Naive thymus-derived CD8-positive, alpha-beta T cell (primary cell): ENCODE results near the gene KDM1A. TPM values are rescaled to one million over a fixed set of nuclear protein-coding genes. Genes with fewer than 3 reads are reported as not detected.
A peak's percentile ranks its signal among the peaks of the same experiment; 100 is the strongest.
"Not testable (repeated sequence)": the region's sequence is repeated elsewhere in the genome, so short reads cannot be mapped to it uniquely, and the experiment has no call there.

Source experiments
- ATAC-seq, 2 donors: fragments of 150-1000 bp; cut with Tn5 transposase in 1 of 2; sonication (Bioruptor Pico), chemical (Tn5 transposase) in 1 of 2; 1 replicate in 1 of 2; 2 replicates in 1 of 2; pipeline ENCODE4 v1.10.0; 2021; ENCODE audit warnings: mild to moderate bottlenecking in 2 of 2, moderate library complexity in 2 of 2
- POLR2A ChIA-PET: fragments of 350-600 bp; sonication (Branson Sonifier 250); formaldehyde crosslinking; loops from one replicate; lab custom pipeline; 2021; ENCODE audit warnings: antibody characterized with exemption; lab: Charles Lee
- DNase-seq, 10 donors: peaks; one replicate each; pipeline versions ENCODE4 v3.0.0 to v3.0.0-alpha.2; 2020 to 2022
- H3K27ac Mint-ChIP-seq, 10 donors: one replicate each; pipeline ENCODE4 v1.8.0; 2020 to 2022; ENCODE audit warnings: mild to moderate bottlenecking in 10 of 10, mixed read lengths in 10 of 10, moderate library complexity in 4 of 10, inconsistent platforms in 1 of 10
- H3K27me3 Mint-ChIP-seq, 5 donors: one replicate each; pipeline ENCODE4 v1.8.0; 2021 to 2022; ENCODE audit warnings: mixed read lengths in 5 of 5
- H3K36me3 Mint-ChIP-seq, 3 donors: one replicate each; pipeline ENCODE4 v1.8.0; 2020 to 2022; ENCODE audit warnings: mixed read lengths in 3 of 3, mild to moderate bottlenecking in 2 of 3, inconsistent platforms in 1 of 3
- H3K4me1 Mint-ChIP-seq, 4 donors: one replicate each; pipeline ENCODE4 v1.8.0; 2021 to 2022; ENCODE audit warnings: mixed read lengths in 4 of 4
- H3K4me3 Mint-ChIP-seq, 10 donors: one replicate each; pipeline ENCODE4 v1.8.0; 2020 to 2022; ENCODE audit warnings: mild to moderate bottlenecking in 10 of 10, mixed read lengths in 10 of 10, moderate library complexity in 6 of 10, inconsistent platforms in 1 of 10
- H3K9me3 Mint-ChIP-seq, 9 donors: one replicate each; pipeline ENCODE4 v1.8.0; 2020 to 2022; ENCODE audit warnings: mixed read lengths in 9 of 9, mild to moderate bottlenecking in 3 of 9, inconsistent platforms in 1 of 9, moderate library complexity in 1 of 9
- polyA plus RNA-seq, 3 donors: library from polyadenylated mRNA; unstranded; fragments of 300-500 nt; fragmentation: Illumina TruSeq; gene quantifications; one replicate each; pipeline ENCODE4 v1.2.3, GENCODE V29; 2021
- total RNA-seq, 8 experiments: library from RNA in 2 of 8; stranded (reverse) in 2 of 8; gene quantifications; one replicate each; pipeline ENCODE4 v1.2.3 and lab custom pipeline; 2021 to 2026

KDM1A gene
- 10 to 100 TPM; 60.9 TPM for total RNA-seq
- polyA plus RNA-seq: 10 to 100 TPM; 40.6 to 59.0 (median 48.6) TPM
- total RNA-seq (lab: John Stamatoyannopoulos, UW): 112 to 192 (median 142) reads per million in 6 experiments

DNA sequence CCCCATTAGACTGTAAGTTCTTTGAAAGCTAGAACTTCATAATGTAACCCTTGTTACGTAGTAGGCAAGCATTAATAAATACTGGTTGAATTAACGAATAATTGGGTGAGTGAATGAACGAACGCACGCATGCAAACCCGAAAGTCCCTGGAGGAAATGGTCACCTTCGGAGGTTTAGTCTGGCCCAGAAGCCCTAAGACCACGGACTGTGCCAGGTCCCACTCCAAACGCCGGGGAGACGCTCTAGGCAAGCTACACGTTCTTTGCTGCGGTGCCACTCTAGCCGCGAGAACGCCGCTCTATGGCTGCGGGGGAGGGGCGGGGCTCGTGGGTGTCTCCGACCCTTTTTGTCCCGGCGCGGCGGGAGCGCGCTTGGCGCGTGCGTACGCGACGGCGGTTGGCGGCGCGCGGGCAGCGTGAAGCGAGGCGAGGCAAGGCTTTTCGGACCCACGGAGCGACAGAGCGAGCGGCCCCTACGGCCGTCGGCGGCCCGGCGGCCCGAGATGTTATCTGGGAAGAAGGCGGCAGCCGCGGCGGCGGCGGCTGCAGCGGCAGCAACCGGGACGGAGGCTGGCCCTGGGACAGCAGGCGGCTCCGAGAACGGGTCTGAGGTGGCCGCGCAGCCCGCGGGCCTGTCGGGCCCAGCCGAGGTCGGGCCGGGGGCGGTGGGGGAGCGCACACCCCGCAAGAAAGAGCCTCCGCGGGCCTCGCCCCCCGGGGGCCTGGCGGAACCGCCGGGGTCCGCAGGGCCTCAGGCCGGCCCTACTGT lies at the start of gene KDM1A:
KDM1A (plus strand) TSS at position 375 of the 769 bp plus-strand sequence; CDS start at position 504, 129 bp downstream.
- DNase-seq (peak; percentile 84 to 96 (median 92)), ATAC-seq (peak; percentile 97 to 98)
- peak within 1 kb of the TSS; percentile 89 to 98 (median 96) for H3K27ac Mint-ChIP-seq
- peak within 1 kb of the TSS; percentile 83 to 99 (median 98) for H3K4me3 Mint-ChIP-seq
- peaks cover 22 to 53% (median 45%) of the 10 kb centered on the region in 4 donors for H3K4me1 Mint-ChIP-seq
- H3K27me3 Mint-ChIP-seq: no peaks in the 10 kb centered on the region
- H3K9me3 Mint-ChIP-seq: peaks cover 0 to 14% (median 6%) of the 10 kb centered on the region in 9 donors
- POLR2A ChIA-PET: interaction anchor here (0.9 to 1.2 kb wide), 3 partner anchors 10 to 672 kb away, joined by 3 to 4 read pairs (median 4); partner anchors contain the start of gene RPL11
- H3K36me3 Mint-ChIP-seq: peaks cover 2 to 14% (median 11%) of the 10 kb centered on the region in 3 donors

DNA sequence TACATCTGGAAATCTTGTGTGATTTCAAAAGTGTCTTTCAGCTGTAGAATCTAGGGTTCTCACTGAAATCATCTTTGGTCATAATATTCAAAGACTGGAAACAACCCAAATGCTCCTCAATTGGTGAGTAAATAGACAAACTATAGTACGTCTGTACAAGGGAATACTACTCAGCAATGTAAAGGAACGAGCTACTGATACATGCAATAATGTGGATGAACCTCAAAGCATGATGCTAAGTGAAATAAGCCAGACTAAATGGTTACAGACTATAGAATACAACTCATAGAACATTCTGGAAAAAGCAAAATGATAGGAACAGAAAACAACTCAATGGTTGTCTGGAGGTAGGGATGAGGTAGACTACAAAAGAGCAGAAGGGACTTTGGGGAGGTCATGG lies 49.2 kb upstream of the KDM1A start:
- Mint-ChIP-seq H3K27ac (no peak overlapping the region), H3K9me3 (peaks cover 0 to 16% (median 12%) of the 10 kb centered on the region in 9 donors), H3K36me3 (peaks cover 0 to 13% (median 6%) of the 10 kb centered on the region in 3 donors), H3K27me3 (peaks cover 34 to 63% (median 60%) of the 10 kb centered on the region in 5 donors), H3K4me1 (no peaks in the 10 kb centered on the region), H3K4me3 (no peak overlapping the region)
- no peak for ATAC-seq
- POLR2A ChIA-PET: no interaction called here
- DNase-seq: no peak

DNA sequence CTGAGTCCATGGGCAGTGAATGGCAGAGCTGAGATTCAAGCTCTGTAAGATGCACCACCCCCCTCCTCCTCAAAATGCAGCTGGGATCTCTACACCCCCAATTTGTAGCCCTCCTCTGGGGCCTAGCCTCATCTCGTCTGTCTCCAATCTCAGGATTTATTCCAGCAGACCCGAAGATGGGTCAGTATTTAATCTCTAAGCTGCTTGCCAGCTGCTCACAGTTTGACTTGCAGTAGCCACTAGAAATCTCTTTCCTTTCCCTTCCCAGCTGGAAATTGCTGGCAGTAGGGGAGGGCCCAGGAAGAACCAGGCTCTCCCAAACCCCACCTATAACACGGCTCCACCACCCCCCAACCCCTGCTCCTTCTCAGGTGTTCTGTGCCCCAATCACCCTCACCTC lies 48.1 kb upstream of the KDM1A start:
- peaks cover 35 to 68% (median 60%) of the 10 kb centered on the region in 5 donors for H3K27me3 Mint-ChIP-seq
- H3K9me3 Mint-ChIP-seq: peaks cover 0 to 10% (median 7%) of the 10 kb centered on the region in 9 donors
- H3K36me3 Mint-ChIP-seq: peaks cover 0 to 11% (median 6%) of the 10 kb centered on the region in 3 donors
- DNase-seq (no peak), ATAC-seq (no peak)
- no peaks in the 10 kb centered on the region for H3K4me1 Mint-ChIP-seq
- no peak overlapping the region for H3K27ac Mint-ChIP-seq
- POLR2A ChIA-PET: no interaction called here
- no peak overlapping the region for H3K4me3 Mint-ChIP-seq

DNA sequence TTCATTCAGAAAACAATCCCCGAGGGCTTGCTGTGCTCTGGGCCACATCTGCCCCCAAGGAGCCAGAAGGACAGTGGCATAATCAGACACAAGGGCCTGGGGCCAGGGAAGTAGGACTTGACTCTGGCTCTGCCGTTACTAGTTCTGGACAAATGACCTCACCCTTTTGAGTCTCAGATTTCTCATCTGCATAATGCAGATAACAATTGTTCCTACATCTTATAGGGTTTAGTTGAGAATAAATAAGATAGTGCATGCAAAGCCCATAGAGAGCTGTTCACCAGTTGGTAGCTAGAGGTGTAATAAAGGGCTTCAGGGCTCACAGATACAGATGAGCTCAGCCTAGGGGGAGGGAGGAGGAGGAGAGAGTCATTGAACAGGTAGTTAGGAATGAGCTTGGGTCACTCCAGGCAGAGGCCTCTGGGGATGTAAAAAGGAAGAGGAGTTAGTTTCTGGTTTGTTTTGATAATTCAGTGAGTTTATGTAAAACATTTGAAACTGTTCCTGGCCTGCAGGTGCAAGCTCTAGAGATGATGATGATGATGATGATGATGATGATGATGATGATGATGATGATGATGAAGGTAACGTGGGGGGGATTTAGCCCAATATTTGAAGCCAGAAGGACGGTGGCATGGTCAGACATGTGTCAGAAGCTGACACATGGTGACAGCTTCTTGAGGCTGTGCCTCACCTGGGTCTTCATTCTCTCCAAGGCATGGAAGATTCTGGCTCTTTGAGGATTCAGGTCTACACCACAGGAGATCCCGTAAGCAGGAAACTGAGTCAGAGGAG lies 47.5 kb upstream of the KDM1A start:
- POLR2A ChIA-PET: no interaction called here
- DNase-seq (no peak), ATAC-seq (no peak)
- H3K27me3 Mint-ChIP-seq: peaks cover 39 to 73% (median 61%) of the 10 kb centered on the region in 5 donors
- peak overlapping the region in 1 of 10 donors; percentile 27 for H3K27ac Mint-ChIP-seq
- H3K9me3 Mint-ChIP-seq: peaks cover 0 to 3% (median 2%) of the 10 kb centered on the region in 9 donors
- H3K4me1 Mint-ChIP-seq: peaks cover 0 to 3% (median 0%) of the 10 kb centered on the region in 4 donors
- H3K4me3 Mint-ChIP-seq: no peak overlapping the region
- peaks cover 0 to 5% (median 0%) of the 10 kb centered on the region in 3 donors for H3K36me3 Mint-ChIP-seq

DNA sequence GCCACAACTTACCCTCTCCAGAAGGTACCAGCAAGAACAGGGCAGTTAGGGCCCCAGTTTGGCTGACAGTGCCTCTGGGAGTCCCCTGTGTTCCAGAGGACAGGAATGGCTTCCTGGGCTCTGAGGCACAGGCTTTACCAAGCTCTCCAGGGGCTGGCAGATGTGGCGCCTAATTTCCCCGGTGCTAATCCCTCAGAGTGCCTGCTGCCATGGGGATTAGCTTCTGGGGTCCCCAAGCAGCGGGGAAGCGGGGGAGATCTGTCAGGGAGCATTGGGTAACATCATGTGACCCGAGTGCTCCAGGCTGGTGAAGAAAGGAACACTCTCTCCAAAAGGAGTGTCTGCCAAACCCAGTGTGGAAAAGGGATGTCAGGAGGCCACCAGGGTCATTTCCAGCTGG lies 46.5 kb upstream of the KDM1A start, which contains the start of gene LACTBL1:
LACTBL1 (minus strand) TSS at position 107 of the 400 bp plus-strand sequence. CDS start 550 bp downstream, outside the sequence.
- ATAC-seq (no peak), DNase-seq (no peak)
- no peak within 1 kb of the TSS for H3K4me3 Mint-ChIP-seq
- peaks cover 0 to 5% (median 0%) of the 10 kb centered on the region in 3 donors for H3K36me3 Mint-ChIP-seq
- H3K27me3 Mint-ChIP-seq: peaks cover 39 to 74% (median 60%) of the 10 kb centered on the region in 5 donors
- H3K4me1 Mint-ChIP-seq: peaks cover 0 to 3% (median 0%) of the 10 kb centered on the region in 4 donors
- H3K27ac Mint-ChIP-seq: peak within 1 kb of the TSS in 2 of 10 donors; percentile 5 to 27
- POLR2A ChIA-PET: no interaction called here
- peaks cover 0 to 2% (median 0%) of the 10 kb centered on the region in 9 donors for H3K9me3 Mint-ChIP-seq

DNA sequence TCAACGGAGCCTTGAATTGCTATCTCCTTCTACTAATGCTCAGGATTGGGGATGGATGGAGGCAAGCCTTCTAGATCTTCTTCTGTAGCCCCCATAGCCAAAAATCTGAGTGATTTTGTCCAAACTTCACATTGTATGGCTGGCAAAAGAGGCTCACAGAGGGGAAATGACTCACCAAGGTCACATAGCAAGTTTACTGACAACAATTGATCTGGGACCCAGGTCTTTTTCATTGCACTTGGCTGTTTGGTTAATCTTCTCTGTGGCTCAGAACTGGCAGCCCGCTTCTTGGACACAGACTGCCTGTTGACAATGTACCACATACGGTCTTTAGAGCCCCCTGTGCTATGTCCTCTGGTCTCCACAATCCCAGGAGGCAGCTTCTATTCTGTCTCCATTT lies 43.6 kb upstream of the KDM1A start:
- no peak overlapping the region for H3K27ac Mint-ChIP-seq
- H3K4me1 Mint-ChIP-seq: peaks cover 0 to 3% (median 0%) of the 10 kb centered on the region in 4 donors
- H3K4me3 Mint-ChIP-seq: no peak overlapping the region
- POLR2A ChIA-PET: no interaction called here
- no peaks in the 10 kb centered on the region for H3K9me3 Mint-ChIP-seq
- H3K36me3 Mint-ChIP-seq: no peaks in the 10 kb centered on the region
- peaks cover 22 to 47% (median 37%) of the 10 kb centered on the region in 5 donors for H3K27me3 Mint-ChIP-seq
- ATAC-seq: no peak
- DNase-seq: no peak

DNA sequence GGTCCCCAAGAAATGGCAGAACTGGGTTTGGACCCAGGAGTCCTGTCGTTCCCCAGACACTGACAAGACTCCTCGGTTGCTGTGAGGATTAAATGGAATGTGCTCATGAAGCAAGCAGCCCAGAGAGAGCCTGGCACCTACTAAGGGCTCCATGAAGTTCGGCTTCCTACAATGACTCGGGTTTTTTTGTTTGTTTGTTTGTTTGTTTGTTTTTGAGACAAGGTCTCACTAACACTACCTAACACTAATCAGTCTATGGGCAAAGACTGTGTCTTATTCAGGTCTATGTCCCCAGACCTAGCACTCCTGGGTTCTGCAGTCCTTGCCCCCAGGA lies 43.2 kb upstream of the KDM1A start:
- Mint-ChIP-seq H3K9me3 (no peaks in the 10 kb centered on the region), H3K4me3 (no peak overlapping the region), H3K27ac (peak overlapping the region in 1 of 10 donors; percentile 58), H3K27me3 (peaks cover 24 to 49% (median 36%) of the 10 kb centered on the region in 5 donors), H3K36me3 (no peaks in the 10 kb centered on the region), H3K4me1 (peaks cover 0 to 3% (median 0%) of the 10 kb centered on the region in 4 donors)
- no peak for ATAC-seq
- no peak for DNase-seq
- POLR2A ChIA-PET: no interaction called here

DNA sequence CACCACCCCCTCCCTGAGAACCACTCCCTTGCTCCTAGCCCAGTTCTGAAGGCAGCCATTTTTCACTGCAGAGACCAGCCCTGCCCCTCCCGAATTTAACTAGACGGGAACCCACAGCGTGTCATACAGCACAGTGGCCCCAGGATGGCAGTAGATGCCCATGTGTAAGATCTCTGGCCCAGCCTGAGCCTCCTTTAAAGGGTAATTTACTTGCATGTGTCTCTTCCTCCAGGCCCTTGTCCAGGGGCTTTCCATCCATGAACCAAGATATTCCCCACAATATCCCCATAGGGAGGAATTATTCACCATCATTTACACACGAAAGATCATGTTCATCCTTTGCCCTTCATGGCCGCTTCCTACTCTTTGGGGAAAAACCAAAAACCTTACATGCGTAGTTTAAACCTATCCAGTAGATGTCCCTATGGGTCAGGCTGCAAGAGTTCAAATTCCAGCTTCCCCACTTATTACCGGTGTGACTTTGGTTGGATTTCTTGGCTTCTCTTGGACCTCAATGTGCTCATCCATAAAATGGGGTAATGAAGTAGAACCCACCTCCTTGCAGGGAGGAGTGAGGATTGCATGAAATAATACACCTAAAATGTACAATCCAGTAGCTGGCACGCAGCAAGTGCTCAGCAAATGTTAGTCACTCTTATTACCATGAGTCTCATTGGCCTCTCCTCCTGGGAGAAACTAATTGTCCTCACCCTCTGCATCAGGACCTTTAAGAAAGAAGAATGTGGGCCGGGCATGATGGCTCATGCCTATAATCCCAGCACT lies 42.6 kb upstream of the KDM1A start:
- peaks cover 19 to 46% (median 35%) of the 10 kb centered on the region in 5 donors for H3K27me3 Mint-ChIP-seq
- H3K4me1 Mint-ChIP-seq: peaks cover 0 to 3% (median 0%) of the 10 kb centered on the region in 4 donors
- POLR2A ChIA-PET: no interaction called here
- DNase-seq (peak in 9 of 10 donors; percentile 6 to 51 (median 19)), ATAC-seq (peak; percentile 73 to 75)
- H3K27ac Mint-ChIP-seq: peak overlapping the region in 1 of 10 donors; percentile 58
- no peaks in the 10 kb centered on the region for H3K36me3 Mint-ChIP-seq
- H3K9me3 Mint-ChIP-seq: no peaks in the 10 kb centered on the region
- H3K4me3 Mint-ChIP-seq: no peak overlapping the region

DNA sequence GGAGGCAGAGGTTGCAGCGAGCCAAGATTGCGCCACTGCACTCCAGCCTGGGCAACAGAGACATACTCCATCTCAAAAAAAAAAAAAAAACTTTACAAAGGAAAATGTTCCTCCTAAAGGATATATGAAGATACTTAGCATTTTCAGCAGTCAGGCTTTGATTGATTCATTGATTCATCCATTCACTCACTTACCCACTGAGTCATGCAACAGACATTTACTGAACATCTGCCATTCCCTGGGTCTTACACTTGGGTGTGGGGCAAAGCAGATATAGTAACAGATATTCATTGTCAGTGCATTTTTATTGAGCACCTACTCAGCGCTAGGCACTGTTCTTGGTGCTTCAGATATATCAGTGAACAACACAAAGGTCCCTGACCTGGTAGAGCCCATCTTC lies 41.0 kb upstream of the KDM1A start:
- H3K4me3 Mint-ChIP-seq: no peak overlapping the region

DNA sequence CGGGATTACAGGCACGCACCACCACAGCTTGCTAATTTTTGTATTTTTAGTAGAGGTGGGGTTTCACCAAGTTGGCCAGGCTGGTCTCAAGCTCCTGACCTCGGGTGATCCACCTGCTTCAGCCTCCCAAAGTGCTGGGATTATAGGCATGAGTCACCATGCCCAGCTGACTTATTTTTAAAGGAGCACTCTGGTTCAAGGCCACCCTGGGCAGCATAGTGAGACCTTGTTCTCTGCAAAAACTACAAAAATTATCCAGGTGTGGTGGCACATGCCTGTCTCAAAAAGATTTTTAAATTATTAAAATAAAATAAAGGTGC lies 38.8 kb upstream of the KDM1A start:
- ATAC-seq, DNase-seq, H3K4me1 Mint-ChIP-seq, H3K36me3 Mint-ChIP-seq, H3K9me3 Mint-ChIP-seq, H3K4me3 Mint-ChIP-seq, H3K27ac Mint-ChIP-seq: not testable (repeated sequence)
- H3K27me3 Mint-ChIP-seq: peaks cover 9 to 25% (median 17%) of the 10 kb centered on the region in 5 donors
- POLR2A ChIA-PET: interaction anchor here (0.7 kb wide), 1 partner anchor 66 kb away, joined by 3 read pairs; no protein-coding TSS in a partner anchor

More for the DNA sequence above, 41.0 kb upstream of the KDM1A start:
- no peak for DNase-seq
- Mint-ChIP-seq H3K27me3 (peaks cover 13 to 35% (median 28%) of the 10 kb centered on the region in 5 donors), H3K27ac (no peak overlapping the region), H3K9me3 (no peaks in the 10 kb centered on the region), H3K36me3 (no peaks in the 10 kb centered on the region), H3K4me1 (peaks cover 0 to 3% (median 0%) of the 10 kb centered on the region in 4 donors)
- ATAC-seq: no peak
- POLR2A ChIA-PET: no interaction called here

DNA sequence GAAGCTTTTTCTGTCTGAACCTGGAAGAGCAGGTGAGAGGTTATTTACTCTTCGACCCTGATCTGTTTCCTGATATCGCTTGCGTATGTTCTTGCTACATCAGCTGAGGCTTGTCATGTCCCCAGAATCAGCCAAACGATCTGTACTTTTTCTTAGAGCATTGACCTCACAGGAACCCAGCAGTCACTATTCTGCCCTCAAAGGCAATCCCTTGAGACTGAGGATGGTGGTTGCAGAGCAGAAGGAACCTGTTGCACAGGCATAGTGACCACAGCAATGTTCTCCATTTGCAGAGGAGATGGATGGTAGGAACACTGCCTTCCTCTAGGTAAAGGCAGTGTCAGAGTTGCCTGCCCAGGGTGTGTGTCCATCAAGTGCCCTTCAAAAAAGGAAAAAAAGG lies 35.3 kb upstream of the KDM1A start:
- DNase-seq (no peak), ATAC-seq (no peak)
- H3K36me3 Mint-ChIP-seq: no peaks in the 10 kb centered on the region
- H3K9me3 Mint-ChIP-seq: peaks cover 0 to 7% (median 0%) of the 10 kb centered on the region in 9 donors
- no peak overlapping the region for H3K4me3 Mint-ChIP-seq
- no peak overlapping the region for H3K27ac Mint-ChIP-seq
- no peaks in the 10 kb centered on the region for H3K4me1 Mint-ChIP-seq
- H3K27me3 Mint-ChIP-seq: peaks cover 4 to 19% (median 8%) of the 10 kb centered on the region in 5 donors
- POLR2A ChIA-PET: no interaction called here

DNA sequence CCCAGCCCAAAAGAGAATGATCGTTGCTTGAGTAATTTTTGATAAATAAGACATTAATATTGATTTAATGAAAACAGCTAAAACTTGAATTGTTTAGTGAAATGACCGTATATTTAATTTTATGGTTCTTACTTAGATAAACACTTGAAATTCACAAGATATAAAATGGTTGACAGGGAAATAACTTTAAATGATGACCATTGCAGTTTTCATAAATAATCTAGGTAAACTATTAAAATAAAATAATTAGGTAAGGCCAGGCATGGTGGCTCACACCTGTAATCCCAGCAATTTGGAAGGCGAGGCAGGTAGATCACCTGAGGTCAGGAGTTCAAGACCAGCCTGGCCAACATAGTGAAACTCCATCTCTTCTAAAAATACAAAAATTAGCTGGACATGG lies 26.9 kb upstream of the KDM1A start:
- H3K4me3 Mint-ChIP-seq: not testable (repeated sequence)

More for the DNA sequence above, 26.9 kb upstream of the KDM1A start:
- H3K4me1 Mint-ChIP-seq, H3K27ac Mint-ChIP-seq, H3K27me3 Mint-ChIP-seq, POLR2A ChIA-PET, ATAC-seq, DNase-seq, H3K36me3 Mint-ChIP-seq: not testable (repeated sequence)
- H3K9me3 Mint-ChIP-seq: peaks cover 0 to 11% (median 4%) of the 10 kb centered on the region in 9 donors
